CD4-positive, alpha-beta T cell treated with Interleukin-2 at 100 ng/mL for 4 hours (primary cell): ENCODE measurements around the gene RPL13A.
A peak's percentile ranks its signal among the peaks of the same experiment; 100 is the strongest.

ENCODE experiments used
- DNase-seq: peaks from one replicate; pipeline ENCODE4 v3.0.0-alpha.2; 2020; ENCODE audit warnings: low spot score

Gene RPL13A

GRCh38 chr19:49486232-49486631 is 1.2 kb upstream of the RPL13A start:
- DNase-seq = no peak

GRCh38 chr19:49486710-49487276 is 615 bp upstream of the RPL13A start:
- DNase-seq = no peak

GRCh38 chr19:49488046-49488862 is 846 bp downstream of the RPL13A start:
- DNase-seq = no peak

- no peak for DNase-seq
Observed at GRCh38 chr19:49488863-49489537, 1.6 kb downstream of the RPL13A start.

- peak; percentile 58 for DNase-seq
Observed at GRCh38 chr19:49489601-49490167, 2.3 kb downstream of the RPL13A start.

- no peak for DNase-seq
Observed at GRCh38 chr19:49490287-49491029, 3.0 kb downstream of the RPL13A start.

- no peak for DNase-seq
Observed at GRCh38 chr19:49491030-49491803, 3.8 kb downstream of the RPL13A start.

- no peak for DNase-seq
Observed at GRCh38 chr19:49491804-49492572, 4.6 kb downstream of the RPL13A start.

- DNase-seq = no peak
Observed at GRCh38 chr19:49492573-49493405, 5.4 kb downstream of the RPL13A start.

- DNase-seq = no peak
Observed at GRCh38 chr19:49496574-49497008, 9.2 kb downstream of the RPL13A start.

- DNase-seq = peak; percentile 82
Observed at GRCh38 chr19:49497047-49497788, 9.8 kb downstream of the RPL13A start.

- DNase-seq = no peak
Observed at GRCh38 chr19:49497789-49498103, 10.3 kb downstream of the RPL13A start.

GRCh38 chr19:49498475-49498874 is 11.1 kb downstream of the RPL13A start:
- no peak for DNase-seq

- DNase-seq = no peak
Observed at GRCh38 chr19:49499030-49499670, 11.7 kb downstream of the RPL13A start.

- DNase-seq = peak; percentile 68
Observed at GRCh38 chr19:49502866-49503581, 15.6 kb downstream of the RPL13A start.

GRCh38 chr19:49503582-49503962 is 16.2 kb downstream of the RPL13A start:
- DNase-seq = no peak

GRCh38 chr19:49506575-49507105 is 19.2 kb downstream of the RPL13A start:
- DNase-seq = peak; percentile 87
